PFSK-1 (cell line): ENCODE data around the gene SLC16A6.

ENCODE experiments used
- FOXP2 ChIP-seq: optimal IDR thresholded peaks from 2 replicates; pipeline ENCODE3; 2011; ENCODE audit warnings: borderline replicate concordance, control low read depth, inconsistent platforms; ENCODE audit not compliant: insufficient read depth; ENCODE audit errors: extremely low read length, extremely low read depth
- POLR2AphosphoS5 ChIP-seq: IDR thresholded peaks from 2 replicates; pipeline ENCODE4 v1.6.1; 2012; ENCODE audit warnings: low read depth, mild to moderate bottlenecking, control low read depth, low read length, moderate library complexity
- REST ChIP-seq, 2 experiments: IDR thresholded peaks; 2 replicates each; pipeline versions ENCODE4 v1.6.1 to v1.8.0; 2011 to 2012; ENCODE audit warnings: low read depth in 2 of 2, low read length in 2 of 2, control low read depth in 1 of 2, inconsistent platforms in 1 of 2, mild to moderate bottlenecking in 1 of 2, moderate library complexity in 1 of 2; ENCODE audit not compliant: insufficient read depth in 1 of 2
- SIN3A ChIP-seq: IDR thresholded peaks from 2 replicates; pipeline ENCODE4 v1.6.1; 2012; ENCODE audit warnings: mild to moderate bottlenecking, low read length, moderate library complexity, borderline replicate concordance; ENCODE audit not compliant: insufficient read depth
- TAF1 ChIP-seq: IDR thresholded peaks from 2 replicates; pipeline ENCODE4 v1.6.1; 2012; ENCODE audit warnings: low read length, control low read depth, borderline replicate concordance; ENCODE audit not compliant: insufficient read depth

The SLC16A6 gene

GRCh38 chr17:68290268-68290954, 516 bp downstream of the SLC16A6 start:
- TF ChIP-seq FOXP2 (no peak), TAF1 (no peak), POLR2AphosphoS5 (no peak), REST (IDR thresholded peaks at IDR 0.05; ENCODE audit: insufficient read depth in 1 of 2, low read depth in 2 of 2, low read length in 2 of 2) (no peak), SIN3A (no peak)

GRCh38 chr17:68289936-68290267, 1.0 kb downstream of the SLC16A6 start:
- TF ChIP-seq TAF1 (no peak), FOXP2 (no peak), POLR2AphosphoS5 (no peak), REST (IDR thresholded peaks at IDR 0.05; ENCODE audit: insufficient read depth in 1 of 2, low read depth in 2 of 2, low read length in 2 of 2) (no peak), SIN3A (no peak)

- no peak for TF ChIP-seq REST (IDR thresholded peaks at IDR 0.05; ENCODE audit: insufficient read depth in 1 of 2, low read depth in 2 of 2, low read length in 2 of 2)
- no peak for TF ChIP-seq SIN3A
- no peak for TF ChIP-seq FOXP2
- TF ChIP-seq POLR2AphosphoS5 = no peak
- no peak for TF ChIP-seq TAF1
Observed at GRCh38 chr17:68289473-68289872, 1.5 kb downstream of the SLC16A6 start.

- TF ChIP-seq SIN3A (no peak), POLR2AphosphoS5 (no peak), FOXP2 (no peak), TAF1 (no peak), REST (IDR thresholded peaks at IDR 0.05; ENCODE audit: insufficient read depth in 1 of 2, low read depth in 2 of 2, low read length in 2 of 2) (no peak)
Observed at GRCh38 chr17:68288804-68289203, 2.1 kb downstream of the SLC16A6 start.
